ENCODE results near the gene GAL3ST1. TPM values are rescaled to one million over a fixed set of nuclear protein-coding genes. Genes with fewer than 3 reads are reported as not detected.
A peak's percentile ranks its signal among the peaks of the same experiment; 100 is the strongest.
"Not testable (repeated sequence)": the region's sequence is repeated elsewhere in the genome, so short reads cannot be mapped to it uniquely, and the experiment has no call there.

The GAL3ST1 gene
- total RNA-seq, 3 donors from 2014 or later, result 7.9 to 15.9 (median 10.1) TPM

DNA sequence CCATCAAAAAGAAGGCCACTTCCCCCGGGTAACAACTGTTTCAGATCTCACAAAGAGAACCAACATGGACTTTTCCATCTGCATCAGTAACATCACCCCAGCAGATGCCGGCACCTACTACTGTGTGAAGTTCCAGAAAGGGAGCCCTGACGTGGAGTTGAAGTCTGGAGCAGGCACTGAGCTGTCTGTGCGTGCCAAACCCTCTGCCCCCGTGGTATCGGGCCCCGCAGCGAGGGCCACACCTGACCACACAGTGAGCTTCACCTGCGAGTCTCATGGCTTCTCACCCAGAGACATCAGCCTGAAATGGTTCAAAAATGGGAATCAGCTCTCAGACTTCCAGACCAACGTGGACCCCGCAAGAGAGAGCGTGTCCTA, 31.7 kb downstream of the GAL3ST1 start:
- ATAC-seq (no peak), DNase-seq (no peak)
- intact Hi-C loops (cut with DNase I, micrococcal nuclease), result no loop called here
- TF ChIP-seq, protein P1, sequence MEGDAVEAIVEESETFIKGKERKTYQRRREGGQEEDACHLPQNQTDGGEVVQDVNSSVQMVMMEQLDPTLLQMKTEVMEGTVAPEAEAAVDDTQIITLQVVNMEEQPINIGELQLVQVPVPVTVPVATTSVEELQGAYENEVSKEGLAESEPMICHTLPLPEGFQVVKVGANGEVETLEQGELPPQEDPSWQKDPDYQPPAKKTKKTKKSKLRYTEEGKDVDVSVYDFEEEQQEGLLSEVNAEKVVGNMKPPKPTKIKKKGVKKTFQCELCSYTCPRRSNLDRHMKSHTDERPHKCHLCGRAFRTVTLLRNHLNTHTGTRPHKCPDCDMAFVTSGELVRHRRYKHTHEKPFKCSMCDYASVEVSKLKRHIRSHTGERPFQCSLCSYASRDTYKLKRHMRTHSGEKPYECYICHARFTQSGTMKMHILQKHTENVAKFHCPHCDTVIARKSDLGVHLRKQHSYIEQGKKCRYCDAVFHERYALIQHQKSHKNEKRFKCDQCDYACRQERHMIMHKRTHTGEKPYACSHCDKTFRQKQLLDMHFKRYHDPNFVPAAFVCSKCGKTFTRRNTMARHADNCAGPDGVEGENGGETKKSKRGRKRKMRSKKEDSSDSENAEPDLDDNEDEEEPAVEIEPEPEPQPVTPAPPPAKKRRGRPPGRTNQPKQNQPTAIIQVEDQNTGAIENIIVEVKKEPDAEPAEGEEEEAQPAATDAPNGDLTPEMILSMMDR (IDR thresholded peaks at IDR 0.05), result no peak
- H3K4me1 ChIP-seq (ENCODE audit: low read depth), result peaks cover 2% of the 10 kb centered on the region
- H3K9me3 ChIP-seq, result no peaks in the 10 kb centered on the region
- H3K4me3 ChIP-seq, result no peak overlapping the region
- H3K36me3 ChIP-seq (ENCODE audit: low read depth), result no peaks in the 10 kb centered on the region

DNA sequence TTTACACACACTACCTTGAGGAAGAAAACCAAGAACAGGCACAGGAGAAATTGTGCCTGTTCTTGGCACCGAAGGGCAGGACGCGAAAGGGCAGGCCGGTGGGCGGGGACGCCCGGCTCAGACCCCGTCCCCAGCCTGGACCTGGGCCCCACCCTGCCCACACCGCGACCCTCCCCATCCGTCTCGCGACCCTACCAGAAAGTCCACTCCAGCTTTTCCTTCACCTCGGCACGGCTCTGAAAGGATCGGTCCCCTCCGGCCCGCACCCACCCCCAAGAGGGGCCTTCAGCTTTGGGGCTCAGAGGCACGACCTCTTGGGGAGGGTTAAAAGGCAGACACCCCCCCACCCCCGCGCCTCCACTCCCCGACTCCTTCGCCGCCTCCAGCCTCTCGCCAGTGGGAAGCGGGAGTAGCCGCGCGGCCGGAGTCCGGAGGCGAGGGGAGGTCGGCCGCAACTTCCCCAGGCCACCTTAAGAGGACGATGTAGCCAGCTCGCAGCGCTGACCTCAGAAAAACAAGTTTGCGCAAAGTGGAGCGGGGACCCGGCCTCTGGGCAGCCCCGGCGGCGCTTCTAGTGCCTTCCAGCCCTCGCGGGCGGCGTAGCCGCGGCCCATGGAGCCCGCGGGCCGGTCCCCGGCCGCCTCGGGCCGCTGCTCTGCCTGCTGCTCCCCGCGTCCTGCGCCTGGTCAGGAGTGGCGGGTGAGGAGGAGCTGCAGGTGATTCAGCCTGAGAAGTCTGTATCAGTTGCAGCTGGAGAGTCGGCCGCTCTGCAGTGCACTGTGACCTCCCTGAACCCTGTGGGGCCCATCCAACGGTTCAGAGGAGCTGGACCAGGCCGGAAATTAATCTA, 32.3 kb downstream of the GAL3ST1 start:
- DNase-seq, result no peak
- ATAC-seq, result peak; percentile 49
- Histone ChIP-seq H3K4me3 (no peak overlapping the region), H3K9me3 (no peaks in the 10 kb centered on the region), H3K4me1 (ENCODE audit: low read depth) (peaks cover 2% of the 10 kb centered on the region), H3K36me3 (ENCODE audit: low read depth) (no peaks in the 10 kb centered on the region)
- TF ChIP-seq, protein P1 (IDR thresholded peaks at IDR 0.05), result no peak
- intact Hi-C loops (cut with DNase I, micrococcal nuclease), result no loop called here

DNA sequence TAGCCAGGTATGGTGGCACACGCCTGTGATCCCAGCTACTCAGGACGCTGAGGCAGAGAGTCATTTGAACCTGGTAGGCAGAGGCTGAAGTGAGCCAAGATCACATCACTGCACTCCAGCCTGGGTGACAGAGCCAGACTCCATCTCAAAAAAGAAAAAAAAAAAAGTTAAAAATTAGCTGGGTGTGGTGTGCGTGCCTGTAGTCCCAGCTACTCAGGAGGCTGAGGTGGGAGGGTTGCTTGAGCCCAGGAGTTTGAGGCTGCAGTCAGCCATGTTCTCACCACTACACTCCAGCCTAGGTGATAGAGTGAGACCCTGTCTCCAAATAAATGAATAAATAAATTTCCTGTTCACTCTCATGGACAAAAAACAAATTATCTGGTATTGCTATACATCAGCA, 33.0 kb downstream of the GAL3ST1 start:
- H3K4me1 ChIP-seq (ENCODE audit: low read depth); intact Hi-C loops (cut with DNase I, micrococcal nuclease); DNase-seq; H3K9me3 ChIP-seq; H3K36me3 ChIP-seq (ENCODE audit: low read depth); ATAC-seq; H3K4me3 ChIP-seq: not testable (repeated sequence)

DNA sequence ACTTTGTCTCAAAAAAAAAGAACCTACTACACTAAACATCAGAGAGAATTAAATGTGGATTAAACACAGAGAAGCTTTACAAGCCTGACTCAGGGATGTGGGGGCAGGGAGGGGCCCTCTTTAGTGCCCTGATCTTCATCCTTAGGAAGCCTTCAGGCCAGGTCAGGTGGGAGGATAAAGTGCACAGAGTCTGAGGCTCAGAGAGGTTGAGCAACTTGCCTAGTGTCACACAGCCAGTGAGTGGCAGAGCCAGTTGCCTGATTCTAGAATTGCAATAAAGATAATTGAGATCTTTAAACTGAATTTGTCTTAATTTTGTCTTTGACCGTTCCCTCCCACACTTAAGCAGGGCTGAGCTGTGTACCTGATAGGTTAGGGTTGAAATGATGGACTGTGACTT, 35.1 kb downstream of the GAL3ST1 start:
- no peak for ATAC-seq
- peaks cover 2% of the 10 kb centered on the region for H3K4me1 ChIP-seq (ENCODE audit: low read depth)
- H3K4me3 ChIP-seq, result no peak overlapping the region
- TF ChIP-seq, protein P1 (IDR thresholded peaks at IDR 0.05), result no peak
- no peak for DNase-seq
- no peaks in the 10 kb centered on the region for H3K36me3 ChIP-seq (ENCODE audit: low read depth)
- no peaks in the 10 kb centered on the region for H3K9me3 ChIP-seq
- intact Hi-C loops (cut with DNase I, micrococcal nuclease), result no loop called here

DNA sequence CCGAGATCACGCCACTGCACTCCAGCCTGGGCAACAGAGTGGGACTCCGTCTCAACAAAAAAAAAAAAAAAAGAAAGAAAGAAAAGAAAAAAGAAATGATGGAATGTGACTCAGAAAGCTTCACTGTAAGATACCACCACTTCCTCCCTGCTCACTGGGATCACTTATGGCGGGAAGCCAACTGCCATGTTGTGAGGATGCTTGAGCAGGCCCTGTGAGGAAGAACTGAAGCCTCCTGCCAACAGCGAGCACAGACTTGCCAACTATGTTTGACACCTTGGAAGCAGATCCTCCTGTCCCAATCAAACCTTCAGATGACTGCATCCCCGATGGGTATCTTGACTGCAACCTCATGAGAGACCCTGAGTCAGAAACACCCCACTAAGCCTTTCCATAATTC, 36.2 kb downstream of the GAL3ST1 start:
- intact Hi-C loops (cut with DNase I, micrococcal nuclease), result no loop called here
- DNase-seq (no peak), ATAC-seq (no peak)
- H3K4me1 ChIP-seq (ENCODE audit: low read depth), result peaks cover 2% of the 10 kb centered on the region
- no peak overlapping the region for H3K4me3 ChIP-seq
- no peaks in the 10 kb centered on the region for H3K36me3 ChIP-seq (ENCODE audit: low read depth)
- TF ChIP-seq, protein P1 (IDR thresholded peaks at IDR 0.05), result no peak
- H3K9me3 ChIP-seq, result no peaks in the 10 kb centered on the region

DNA sequence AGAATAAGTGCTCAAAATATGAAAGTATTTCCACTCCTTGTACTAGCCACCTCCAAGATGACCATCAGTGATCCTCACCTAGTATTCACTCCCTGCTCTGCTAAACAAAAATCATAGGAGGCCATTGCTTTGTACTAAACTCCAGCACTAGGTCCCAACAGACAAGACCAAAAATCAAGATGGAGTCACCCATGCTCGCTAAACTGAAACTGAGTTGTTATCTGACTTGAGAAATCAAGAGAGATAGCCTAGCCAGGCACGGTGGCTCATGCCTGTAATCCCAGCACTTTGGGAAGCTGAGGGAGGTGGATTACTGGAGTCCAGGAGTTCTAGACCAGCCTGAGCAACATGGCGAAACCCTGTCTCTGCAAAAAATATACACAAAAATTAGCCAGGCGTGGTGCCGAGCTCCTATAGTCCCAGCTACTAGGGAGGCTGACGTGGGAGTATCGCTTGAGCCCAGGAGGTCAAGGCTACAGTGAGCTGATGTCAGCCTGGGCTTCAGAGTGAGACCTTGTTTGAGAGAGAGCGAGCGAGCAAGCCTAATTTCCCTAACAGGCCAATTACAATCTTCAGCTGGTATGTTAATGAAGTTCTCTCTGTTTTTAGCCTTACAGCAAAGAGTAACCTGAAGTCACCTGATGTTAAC, 37.3 kb downstream of the GAL3ST1 start:
- H3K36me3 ChIP-seq (ENCODE audit: low read depth), result no peaks in the 10 kb centered on the region
- ATAC-seq, result no peak
- TF ChIP-seq, protein P1 (IDR thresholded peaks at IDR 0.05), result no peak
- H3K9me3 ChIP-seq, result no peaks in the 10 kb centered on the region
- DNase-seq, result peak in 1 of 3 donors; percentile 7
- H3K4me1 ChIP-seq (ENCODE audit: low read depth), result peaks cover 2% of the 10 kb centered on the region
- intact Hi-C loops (cut with DNase I, micrococcal nuclease), result no loop called here
- H3K4me3 ChIP-seq, result no peak overlapping the region

Measured in mucosa of descending colon (tissue), 3 donors.